HepG2 (cell line): ENCODE results near the gene SLC35F3. TPM values are rescaled to one million over a fixed set of nuclear protein-coding genes. Genes with fewer than 3 reads are reported as not detected.
A peak's percentile ranks its signal among the peaks of the same experiment; 100 is the strongest.

Experiments
- CREB1 ChIP-seq, 2 experiments: fragments of 450-650 bp in 1 of 2; IDR thresholded peaks; 2 replicates each; pipeline ENCODE4 v1.6.1; 2016 to 2017; ENCODE audit warnings: control low read depth in 1 of 2, mild to moderate bottlenecking in 1 of 2, missing compliant biosample characterization in 1 of 2, missing genetic modification characterization in 1 of 2
- HNF4G ChIP-seq, 2 experiments: sonication (generic) in 1 of 2; formaldehyde crosslinking in 1 of 2; IDR thresholded peaks; 2 replicates each; pipeline versions ENCODE4 v1.4.0 to v1.6.1; 2011 to 2020; ENCODE audit warnings: borderline replicate concordance in 2 of 2, low read depth in 2 of 2, mild to moderate bottlenecking in 2 of 2, low read length in 1 of 2, missing genetic modification reagents in 1 of 2, moderate library complexity in 1 of 2
- KDM2A ChIP-seq: sonication (generic); formaldehyde crosslinking; IDR thresholded peaks from 2 replicates; pipeline ENCODE4 v1.4.0; 2020; ENCODE audit warnings: low read depth, missing genetic modification reagents, borderline replicate concordance
- MTF2 ChIP-seq: sonication (generic); formaldehyde crosslinking; IDR thresholded peaks from 2 replicates; pipeline ENCODE4 v1.5.0; 2020; ENCODE audit warnings: missing genetic modification reagents, borderline replicate concordance
- NCOA1 ChIP-seq: sonication (generic); formaldehyde crosslinking; IDR thresholded peaks from 2 replicates; pipeline ENCODE4 v1.9.0; 2021; ENCODE audit warnings: missing genetic modification reagents
- REPIN1 ChIP-seq: sonication (generic); formaldehyde crosslinking; IDR thresholded peaks from 2 replicates; pipeline ENCODE4 v1.8.0; 2022; ENCODE audit warnings: missing genetic modification reagents, low read depth, mild to moderate bottlenecking, borderline replicate concordance
- REXO4 ChIP-seq: sonication (generic); formaldehyde crosslinking; IDR thresholded peaks from 2 replicates; pipeline ENCODE4 v1.8.0; 2022; ENCODE audit warnings: missing genetic modification reagents, mild to moderate bottlenecking, borderline replicate concordance
- RXRB ChIP-seq: IDR thresholded peaks from 2 replicates; pipeline ENCODE4 v1.6.1; 2016; ENCODE audit warnings: borderline replicate concordance, missing genetic modification reagents, missing compliant biosample characterization
- ZBTB3 ChIP-seq: sonication (generic); formaldehyde crosslinking; IDR thresholded peaks from 2 replicates; pipeline ENCODE4 v1.4.0; 2020; ENCODE audit warnings: low read depth, mild to moderate bottlenecking, moderate library complexity, missing genetic modification reagents, borderline replicate concordance
- polyA plus RNA-seq, 8 experiments: library from polyadenylated mRNA; depleted of rRNA in 3 of 8; stranded (reverse) in 7 of 8; unstranded in 1 of 8; fragments of >200 nt; fragmentation: Illumina TruSeq in 4 of 8; extraction: Trizol in 4 of 8; gene quantifications; 2 replicates each; pipeline versions ENCODE4 v1.2.1 to v1.2.3, GENCODE V29; 2011 to 2016; ENCODE audit warnings: low read depth in 4 of 8, missing spikeins in 1 of 8, mixed read lengths in 1 of 8; ENCODE audit not compliant: insufficient read depth in 1 of 8
- total RNA-seq, 5 experiments: library from RNA; depleted of rRNA; stranded (reverse); fragments of >200 nt; fragmentation: Illumina TruSeq; extraction: Trizol; gene quantifications; 2 replicates each; pipeline ENCODE4 v1.2.3, GENCODE V29; 2016; ENCODE audit warnings: low read depth in 1 of 5
- TF ChIP-seq, protein P1 (sequence below): IDR thresholded peaks from 2 replicates; pipeline ENCODE4 v1.6.1; 2016; ENCODE audit warnings: missing genetic modification reagents, missing compliant biosample characterization
- TF ChIP-seq, protein P2 (sequence below): sonication (generic); formaldehyde crosslinking; IDR thresholded peaks from 2 replicates; pipeline ENCODE4 v1.5.0; 2020; ENCODE audit warnings: mild to moderate bottlenecking, missing genetic modification reagents
- TF ChIP-seq, protein P3 (sequence below): sonication (generic); formaldehyde crosslinking; IDR thresholded peaks from 2 replicates; pipeline ENCODE4 v1.5.0; 2020; ENCODE audit warnings: missing genetic modification reagents, mild to moderate bottlenecking, borderline replicate concordance
- TF ChIP-seq, protein P4 (sequence below): IDR thresholded peaks from 2 replicates; pipeline ENCODE4 v1.6.1; 2012; ENCODE audit warnings: low read depth, low read length, improper control_type of control experiment
- TF ChIP-seq, protein P5 (sequence below): sonication (generic); formaldehyde crosslinking; conservative IDR thresholded peaks from 2 replicates; pipeline ENCODE4 v1.4.0; 2020; ENCODE audit warnings: mild to moderate bottlenecking, missing genetic modification reagents, moderate library complexity
- TF ChIP-seq, protein P6 (sequence below): IDR thresholded peaks from 2 replicates; pipeline ENCODE4 v1.6.1; 2018; ENCODE audit warnings: missing genetic modification reagents

Gene SLC35F3
- total and polyA plus RNA-seq, 2 of the 13 experiments (the other 11 are each of a cell fraction or from before 2014, with no cell fraction given): not detected

DNA sequence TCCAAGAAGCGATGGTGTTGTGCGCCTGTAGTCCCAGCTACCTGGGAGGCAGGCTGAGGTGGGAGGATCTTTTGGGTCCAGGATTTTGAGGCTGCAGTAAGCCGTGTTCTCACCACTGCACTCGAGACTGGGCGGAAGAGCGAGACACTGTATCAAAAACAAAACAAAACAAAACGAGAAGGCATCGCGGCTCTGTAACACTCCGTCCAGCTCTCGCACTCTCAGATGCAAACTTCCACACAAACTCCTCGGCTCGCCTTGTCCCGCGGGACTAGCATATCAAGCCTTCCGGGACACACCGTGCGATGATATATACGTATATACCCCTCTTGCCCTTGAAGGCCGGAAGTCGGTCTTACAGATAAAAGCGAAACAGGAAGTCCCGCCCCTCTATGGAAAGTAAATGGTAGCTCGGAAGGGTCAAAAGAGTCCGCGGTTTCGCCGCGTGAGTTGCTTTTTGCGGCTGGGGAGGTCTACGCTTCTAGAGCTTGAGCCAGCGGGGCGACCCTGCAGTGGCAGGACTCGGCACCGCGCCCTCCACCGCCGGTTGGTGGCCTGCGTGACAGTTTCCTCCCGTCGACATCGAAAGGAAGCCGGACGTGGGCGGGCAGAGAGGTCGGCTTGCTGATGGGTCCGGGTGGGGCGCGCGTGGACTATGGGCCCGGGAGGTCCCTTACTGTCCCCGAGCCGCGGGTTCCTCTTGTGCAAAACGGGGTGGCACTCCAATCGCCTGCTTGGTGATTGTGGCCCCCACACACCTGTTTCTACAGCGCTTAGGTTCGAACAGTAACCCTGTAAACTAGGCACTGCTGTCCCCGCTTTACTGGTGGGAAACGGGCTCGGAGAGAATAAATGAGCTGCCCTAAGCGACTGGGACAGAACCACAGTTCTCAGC lies 468.8 kb downstream of the SLC35F3 start, which contains the start of gene COA6 (continued):
- TF ChIP-seq, protein P1, sequence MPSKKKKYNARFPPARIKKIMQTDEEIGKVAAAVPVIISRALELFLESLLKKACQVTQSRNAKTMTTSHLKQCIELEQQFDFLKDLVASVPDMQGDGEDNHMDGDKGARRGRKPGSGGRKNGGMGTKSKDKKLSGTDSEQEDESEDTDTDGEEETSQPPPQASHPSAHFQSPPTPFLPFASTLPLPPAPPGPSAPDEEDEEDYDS (CRISPR knock-in tag): peak; percentile 96
- TF ChIP-seq, protein P2, sequence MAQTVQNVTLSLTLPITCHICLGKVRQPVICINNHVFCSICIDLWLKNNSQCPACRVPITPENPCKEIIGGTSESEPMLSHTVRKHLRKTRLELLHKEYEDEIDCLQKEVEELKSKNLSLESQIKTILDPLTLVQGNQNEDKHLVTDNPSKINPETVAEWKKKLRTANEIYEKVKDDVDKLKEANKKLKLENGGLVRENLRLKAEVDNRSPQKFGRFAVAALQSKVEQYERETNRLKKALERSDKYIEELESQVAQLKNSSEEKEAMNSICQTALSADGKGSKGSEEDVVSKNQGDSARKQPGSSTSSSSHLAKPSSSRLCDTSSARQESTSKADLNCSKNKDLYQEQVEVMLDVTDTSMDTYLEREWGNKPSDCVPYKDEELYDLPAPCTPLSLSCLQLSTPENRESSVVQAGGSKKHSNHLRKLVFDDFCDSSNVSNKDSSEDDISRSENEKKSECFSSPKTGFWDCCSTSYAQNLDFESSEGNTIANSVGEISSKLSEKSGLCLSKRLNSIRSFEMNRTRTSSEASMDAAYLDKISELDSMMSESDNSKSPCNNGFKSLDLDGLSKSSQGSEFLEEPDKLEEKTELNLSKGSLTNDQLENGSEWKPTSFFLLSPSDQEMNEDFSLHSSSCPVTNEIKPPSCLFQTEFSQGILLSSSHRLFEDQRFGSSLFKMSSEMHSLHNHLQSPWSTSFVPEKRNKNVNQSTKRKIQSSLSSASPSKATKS (CRISPR knock-in tag): peak; percentile 49; the same call in 1 of the 2 replicates
- peak; percentile 81; the same call in 1 of the 2 replicates for TF ChIP-seq REPIN1 (CRISPR knock-in tag)
- peak; percentile 79; the same call in 1 of the 2 replicates for TF ChIP-seq NCOA1 (CRISPR knock-in tag)
- TF ChIP-seq MTF2 (CRISPR knock-in tag): no peak; the same call in 1 of the 2 replicates
- TF ChIP-seq REXO4 (CRISPR knock-in tag): no peak
- peak; percentile 78; the same call in 1 of the 2 replicates for TF ChIP-seq RXRB (CRISPR knock-in tag)
- TF ChIP-seq, protein P3, sequence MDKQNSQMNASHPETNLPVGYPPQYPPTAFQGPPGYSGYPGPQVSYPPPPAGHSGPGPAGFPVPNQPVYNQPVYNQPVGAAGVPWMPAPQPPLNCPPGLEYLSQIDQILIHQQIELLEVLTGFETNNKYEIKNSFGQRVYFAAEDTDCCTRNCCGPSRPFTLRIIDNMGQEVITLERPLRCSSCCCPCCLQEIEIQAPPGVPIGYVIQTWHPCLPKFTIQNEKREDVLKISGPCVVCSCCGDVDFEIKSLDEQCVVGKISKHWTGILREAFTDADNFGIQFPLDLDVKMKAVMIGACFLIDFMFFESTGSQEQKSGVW (CRISPR knock-in tag): no peak
- TF ChIP-seq CREB1 (IDR thresholded peaks at IDR 0.05): peak; percentile 67
- peak; percentile 91 for TF ChIP-seq CREB1 (CRISPR knock-in tag; IDR thresholded peaks at IDR 0.05)
- TF ChIP-seq, protein P4, sequence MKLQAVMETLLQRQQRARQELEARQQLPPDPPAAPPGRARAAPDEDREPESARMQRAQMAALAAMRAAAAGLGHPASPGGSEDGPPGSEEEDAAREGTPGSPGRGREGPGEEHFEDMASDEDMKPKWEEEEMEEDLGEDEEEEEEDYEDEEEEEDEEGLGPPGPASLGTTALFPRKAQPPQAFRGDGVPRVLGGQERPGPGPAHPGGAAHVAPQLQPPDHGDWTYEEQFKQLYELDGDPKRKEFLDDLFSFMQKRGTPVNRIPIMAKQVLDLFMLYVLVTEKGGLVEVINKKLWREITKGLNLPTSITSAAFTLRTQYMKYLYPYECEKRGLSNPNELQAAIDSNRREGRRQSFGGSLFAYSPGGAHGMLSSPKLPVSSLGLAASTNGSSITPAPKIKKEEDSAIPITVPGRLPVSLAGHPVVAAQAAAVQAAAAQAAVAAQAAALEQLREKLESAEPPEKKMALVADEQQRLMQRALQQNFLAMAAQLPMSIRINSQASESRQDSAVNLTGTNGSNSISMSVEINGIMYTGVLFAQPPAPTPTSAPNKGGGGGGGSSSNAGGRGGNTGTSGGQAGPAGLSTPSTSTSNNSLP: peak; percentile 71; the same call in 1 of the 2 replicates
- TF ChIP-seq, protein P5, sequence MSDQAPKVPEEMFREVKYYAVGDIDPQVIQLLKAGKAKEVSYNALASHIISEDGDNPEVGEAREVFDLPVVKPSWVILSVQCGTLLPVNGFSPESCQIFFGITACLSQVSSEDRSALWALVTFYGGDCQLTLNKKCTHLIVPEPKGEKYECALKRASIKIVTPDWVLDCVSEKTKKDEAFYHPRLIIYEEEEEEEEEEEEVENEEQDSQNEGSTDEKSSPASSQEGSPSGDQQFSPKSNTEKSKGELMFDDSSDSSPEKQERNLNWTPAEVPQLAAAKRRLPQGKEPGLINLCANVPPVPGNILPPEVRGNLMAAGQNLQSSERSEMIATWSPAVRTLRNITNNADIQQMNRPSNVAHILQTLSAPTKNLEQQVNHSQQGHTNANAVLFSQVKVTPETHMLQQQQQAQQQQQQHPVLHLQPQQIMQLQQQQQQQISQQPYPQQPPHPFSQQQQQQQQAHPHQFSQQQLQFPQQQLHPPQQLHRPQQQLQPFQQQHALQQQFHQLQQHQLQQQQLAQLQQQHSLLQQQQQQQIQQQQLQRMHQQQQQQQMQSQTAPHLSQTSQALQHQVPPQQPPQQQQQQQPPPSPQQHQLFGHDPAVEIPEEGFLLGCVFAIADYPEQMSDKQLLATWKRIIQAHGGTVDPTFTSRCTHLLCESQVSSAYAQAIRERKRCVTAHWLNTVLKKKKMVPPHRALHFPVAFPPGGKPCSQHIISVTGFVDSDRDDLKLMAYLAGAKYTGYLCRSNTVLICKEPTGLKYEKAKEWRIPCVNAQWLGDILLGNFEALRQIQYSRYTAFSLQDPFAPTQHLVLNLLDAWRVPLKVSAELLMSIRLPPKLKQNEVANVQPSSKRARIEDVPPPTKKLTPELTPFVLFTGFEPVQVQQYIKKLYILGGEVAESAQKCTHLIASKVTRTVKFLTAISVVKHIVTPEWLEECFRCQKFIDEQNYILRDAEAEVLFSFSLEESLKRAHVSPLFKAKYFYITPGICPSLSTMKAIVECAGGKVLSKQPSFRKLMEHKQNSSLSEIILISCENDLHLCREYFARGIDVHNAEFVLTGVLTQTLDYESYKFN (CRISPR knock-in tag): peak; percentile 60; the same call in 1 of the 2 replicates
- TF ChIP-seq, protein P6, sequence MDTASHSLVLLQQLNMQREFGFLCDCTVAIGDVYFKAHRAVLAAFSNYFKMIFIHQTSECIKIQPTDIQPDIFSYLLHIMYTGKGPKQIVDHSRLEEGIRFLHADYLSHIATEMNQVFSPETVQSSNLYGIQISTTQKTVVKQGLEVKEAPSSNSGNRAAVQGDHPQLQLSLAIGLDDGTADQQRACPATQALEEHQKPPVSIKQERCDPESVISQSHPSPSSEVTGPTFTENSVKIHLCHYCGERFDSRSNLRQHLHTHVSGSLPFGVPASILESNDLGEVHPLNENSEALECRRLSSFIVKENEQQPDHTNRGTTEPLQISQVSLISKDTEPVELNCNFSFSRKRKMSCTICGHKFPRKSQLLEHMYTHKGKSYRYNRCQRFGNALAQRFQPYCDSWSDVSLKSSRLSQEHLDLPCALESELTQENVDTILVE (CRISPR knock-in tag): peak; percentile 97
- 0 out of 2 replicates have a peak, but pooled peaks have one; percentile 47 for TF ChIP-seq ZBTB3 (CRISPR knock-in tag)
- peak; percentile 6; the same call in 1 of the 2 replicates for TF ChIP-seq HNF4G (IDR thresholded peaks at IDR 0.05; ENCODE audit: borderline replicate concordance, low read depth, low read length)
- TF ChIP-seq HNF4G (CRISPR knock-in tag; IDR thresholded peaks at IDR 0.05; ENCODE audit: borderline replicate concordance, low read depth): peak; percentile 72
- TF ChIP-seq KDM2A (CRISPR knock-in tag): peak; percentile 95
